Osteocyte (in vitro differentiated cells): ENCODE results near the gene TBX4. TPM values are rescaled to one million over a fixed set of nuclear protein-coding genes. Genes with fewer than 3 reads are reported as not detected.

Source experiments
- DNase-seq: peaks from one replicate; pipeline ENCODE4 v3.0.0; 2021; ENCODE audit warnings: mixed read lengths; ENCODE audit not compliant: unreplicated experiment; ENCODE audit errors: extremely low spot score
- H3K27ac Mint-ChIP-seq: one replicate; pipeline ENCODE4 v1.8.0; 2021; ENCODE audit warnings: mild to moderate bottlenecking, mixed read lengths; ENCODE audit not compliant: unreplicated experiment
- H3K27me3 Mint-ChIP-seq: one replicate; pipeline ENCODE4 v1.8.0; 2021; ENCODE audit warnings: mixed read lengths; ENCODE audit not compliant: unreplicated experiment
- H3K36me3 Mint-ChIP-seq: one replicate; pipeline ENCODE4 v1.8.0; 2021; ENCODE audit warnings: mixed read lengths; ENCODE audit not compliant: unreplicated experiment
- H3K4me1 Mint-ChIP-seq: one replicate; pipeline ENCODE4 v1.8.0; 2021; ENCODE audit warnings: mixed read lengths; ENCODE audit not compliant: unreplicated experiment
- H3K4me3 Mint-ChIP-seq: one replicate; pipeline ENCODE4 v1.8.0; 2021; ENCODE audit warnings: mild to moderate bottlenecking, moderate library complexity, mixed read lengths; ENCODE audit not compliant: unreplicated experiment
- H3K9me3 Mint-ChIP-seq: one replicate; pipeline ENCODE4 v1.8.0; 2021; ENCODE audit warnings: mixed read lengths; ENCODE audit not compliant: unreplicated experiment
- CTCF ChIP-seq: fragments of 200-600 bp; sonication (generic); IDR thresholded peaks from 2 replicates; pipeline ENCODE4 v1.5.0; 2021; ENCODE audit warnings: antibody characterized with exemption, mild to moderate bottlenecking, moderate library complexity
- total RNA-seq: library from RNA; stranded (reverse); gene quantifications from 2 replicates; pipeline ENCODE4 v1.2.1, GENCODE V29; 2021

TBX4 gene
- total RNA-seq, 1 donor from 2014 or later: not detected

DNA sequence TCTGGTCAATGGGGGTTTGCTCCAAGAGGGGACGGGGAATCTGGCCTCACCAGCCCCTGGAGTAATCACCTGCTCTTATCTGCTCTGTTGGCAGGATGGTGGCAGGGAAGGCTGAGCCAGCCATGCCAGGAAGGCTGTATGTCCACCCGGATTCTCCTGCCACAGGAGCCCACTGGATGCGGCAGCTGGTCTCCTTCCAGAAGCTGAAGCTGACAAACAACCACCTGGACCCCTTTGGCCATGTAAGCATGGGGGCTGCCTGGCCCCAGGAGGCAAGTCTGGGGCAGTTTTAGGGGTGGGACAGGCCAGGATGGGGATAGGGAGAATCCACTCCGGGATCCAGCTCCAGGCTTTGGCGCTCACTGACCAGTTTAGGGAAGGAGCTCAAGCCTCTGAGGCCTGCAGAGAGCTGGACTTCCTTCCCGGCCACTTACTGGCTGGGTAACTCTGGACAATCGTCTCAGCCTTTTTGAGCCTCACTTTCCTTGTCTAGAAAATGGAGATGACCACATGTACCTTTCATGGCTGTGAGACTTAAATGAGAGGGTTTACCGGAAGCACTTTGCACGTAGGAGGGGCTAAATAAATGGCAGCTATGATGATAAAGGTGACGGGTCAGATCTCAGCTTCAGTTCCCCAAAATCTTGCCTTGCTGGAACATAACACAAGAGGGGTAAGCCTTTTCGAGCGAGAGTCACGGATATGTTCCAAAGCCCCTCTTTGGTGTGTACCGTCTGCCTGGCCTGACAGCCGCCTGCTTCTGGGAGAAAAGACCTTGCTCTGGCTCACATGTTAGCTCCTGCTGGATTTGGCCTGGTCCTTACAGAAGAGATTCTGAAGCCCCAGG is 15.4 kb downstream of the TBX4 start:
- no peak for DNase-seq
- no peak for TF ChIP-seq CTCF
- H3K9me3 Mint-ChIP-seq: no peaks in the 10 kb centered on the region

DNA sequence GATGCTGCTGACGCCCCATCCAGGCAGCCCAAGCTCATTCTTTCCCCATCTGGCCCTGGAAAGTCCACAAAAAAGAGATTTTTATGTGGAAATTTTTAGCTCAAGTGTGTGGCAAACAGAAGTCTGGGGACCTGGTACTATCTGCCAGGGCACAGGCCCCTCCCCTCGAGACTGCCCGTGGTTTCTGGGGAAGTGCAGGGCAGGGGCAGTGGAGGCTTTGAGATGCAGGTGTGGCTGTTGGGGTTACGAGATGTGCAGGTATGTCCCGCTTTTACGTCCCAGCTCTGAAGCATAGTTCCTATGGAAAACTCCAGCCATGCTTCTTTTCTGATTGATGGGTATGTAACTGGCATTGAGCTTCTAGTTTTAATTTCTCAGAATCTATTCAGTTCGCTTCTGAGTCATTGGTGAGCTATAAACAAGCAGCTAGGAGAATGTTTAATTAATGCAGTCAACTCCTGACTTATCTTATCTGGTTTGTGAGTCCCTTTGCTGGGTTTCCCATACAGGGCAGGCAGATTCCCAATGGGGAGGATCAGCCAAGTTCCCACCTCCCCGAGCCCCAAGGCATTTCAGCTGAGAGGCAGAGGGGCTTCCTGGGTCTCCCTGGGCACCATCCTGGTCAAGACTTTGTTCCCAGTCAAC is 16.2 kb downstream of the TBX4 start:
- Mint-ChIP-seq H3K36me3 (no peaks in the 10 kb centered on the region), H3K27ac (no peak overlapping the region), H3K9me3 (no peaks in the 10 kb centered on the region), H3K27me3 (peaks cover 21% of the 10 kb centered on the region), H3K4me1 (peaks cover 4% of the 10 kb centered on the region), H3K4me3 (no peak overlapping the region)
- no peak for DNase-seq
- TF ChIP-seq CTCF: no peak

More for the DNA sequence above, 15.4 kb downstream of the TBX4 start:
- no peaks in the 10 kb centered on the region for H3K36me3 Mint-ChIP-seq
- no peak overlapping the region for H3K4me3 Mint-ChIP-seq
- H3K27ac Mint-ChIP-seq: no peak overlapping the region
- H3K4me1 Mint-ChIP-seq: peaks cover 5% of the 10 kb centered on the region
- H3K27me3 Mint-ChIP-seq: peaks cover 19% of the 10 kb centered on the region

DNA sequence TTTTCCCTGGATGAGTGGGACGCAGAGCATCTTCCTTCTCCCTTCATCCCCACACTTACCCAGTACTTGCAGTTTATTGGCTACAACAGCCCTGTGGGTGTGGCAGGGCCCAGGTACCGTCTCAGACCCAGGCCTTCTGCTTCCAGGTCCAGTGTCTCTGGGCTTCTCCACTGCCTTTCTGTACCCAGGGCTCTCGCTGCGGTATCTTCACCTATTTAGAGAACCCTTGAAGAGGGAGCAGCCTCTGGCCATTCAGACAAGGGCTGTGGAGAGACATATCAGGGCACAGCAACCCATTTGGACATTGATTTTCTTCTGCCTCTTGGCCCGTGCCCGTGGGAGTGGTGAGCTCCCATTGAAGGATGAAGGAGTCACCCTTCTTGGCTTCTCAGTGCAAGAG is 17.3 kb downstream of the TBX4 start:
- Mint-ChIP-seq H3K4me3 (no peak overlapping the region), H3K27ac (no peak overlapping the region), H3K27me3 (peaks cover 21% of the 10 kb centered on the region), H3K9me3 (no peaks in the 10 kb centered on the region), H3K36me3 (no peaks in the 10 kb centered on the region), H3K4me1 (peaks cover 4% of the 10 kb centered on the region)
- DNase-seq: no peak
- TF ChIP-seq CTCF: no peak

- H3K27me3 Mint-ChIP-seq: peaks cover 18% of the 10 kb centered on the region
- H3K4me3 Mint-ChIP-seq: no peak overlapping the region
Observed at GRCh38 chr17:61469949-61470348, 17.7 kb downstream of the TBX4 start.

More at GRCh38 chr17:61469949-61470348, 17.7 kb downstream of the TBX4 start:
- Mint-ChIP-seq H3K27ac (no peak overlapping the region), H3K36me3 (no peaks in the 10 kb centered on the region), H3K9me3 (no peaks in the 10 kb centered on the region), H3K4me1 (peaks cover 4% of the 10 kb centered on the region)
- no peak for DNase-seq
- TF ChIP-seq CTCF: no peak
